ENCODE results near the gene DMAP1. TPM values are rescaled to one million over a fixed set of nuclear protein-coding genes. Genes with fewer than 3 reads are reported as not detected.
"Not testable (repeated sequence)": the region's sequence is repeated elsewhere in the genome, so short reads cannot be mapped to it uniquely, and the experiment has no call there.

The DMAP1 gene
- total RNA-seq, 3 donors from 2014 or later (not counting 1 experiment from before 2014, with no cell fraction given): 61.1 to 73.3 (median 67.3) TPM

DNA sequence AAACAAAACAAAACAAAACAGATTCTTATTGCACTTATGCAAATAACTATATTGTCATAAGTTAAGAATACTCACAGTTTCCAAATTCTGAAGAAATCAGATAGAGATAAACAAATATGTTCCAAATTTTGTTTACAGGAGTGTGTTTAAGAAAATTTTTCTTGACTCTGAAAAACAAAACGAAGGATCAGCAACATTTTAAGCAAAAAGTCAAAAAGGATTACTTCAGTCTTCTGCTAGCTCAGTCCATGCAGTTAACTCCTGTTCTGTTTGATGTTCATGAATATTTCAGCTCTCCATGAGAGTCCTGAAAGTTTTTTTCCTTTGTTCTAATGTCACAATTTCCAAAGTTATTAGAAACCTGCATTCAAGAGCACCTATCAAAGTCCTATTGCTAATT lies 38.6 kb upstream of the DMAP1 start:
- Histone ChIP-seq H3K9me3 (ENCODE audit: control insufficient read depth, insufficient read depth, low read length) (no peaks in the 10 kb centered on the region), H3K4me3 (ENCODE audit: low read length) (no peak overlapping the region), H3K27ac (ENCODE audit: low read length) (no peak overlapping the region), H3K36me3 (ENCODE audit: control insufficient read depth, insufficient read depth, low read length) (no peaks in the 10 kb centered on the region), H3K4me1 (ENCODE audit: control insufficient read depth, insufficient read depth, low read length) (no peaks in the 10 kb centered on the region), H3K27me3 (ENCODE audit: control insufficient read depth, insufficient read depth, low read length) (no peaks in the 10 kb centered on the region)
- DNase-seq (no peak), ATAC-seq (no peak)
- H3K36me3 Mint-ChIP-seq: no peaks in the 10 kb centered on the region
- TF ChIP-seq, protein P1, sequence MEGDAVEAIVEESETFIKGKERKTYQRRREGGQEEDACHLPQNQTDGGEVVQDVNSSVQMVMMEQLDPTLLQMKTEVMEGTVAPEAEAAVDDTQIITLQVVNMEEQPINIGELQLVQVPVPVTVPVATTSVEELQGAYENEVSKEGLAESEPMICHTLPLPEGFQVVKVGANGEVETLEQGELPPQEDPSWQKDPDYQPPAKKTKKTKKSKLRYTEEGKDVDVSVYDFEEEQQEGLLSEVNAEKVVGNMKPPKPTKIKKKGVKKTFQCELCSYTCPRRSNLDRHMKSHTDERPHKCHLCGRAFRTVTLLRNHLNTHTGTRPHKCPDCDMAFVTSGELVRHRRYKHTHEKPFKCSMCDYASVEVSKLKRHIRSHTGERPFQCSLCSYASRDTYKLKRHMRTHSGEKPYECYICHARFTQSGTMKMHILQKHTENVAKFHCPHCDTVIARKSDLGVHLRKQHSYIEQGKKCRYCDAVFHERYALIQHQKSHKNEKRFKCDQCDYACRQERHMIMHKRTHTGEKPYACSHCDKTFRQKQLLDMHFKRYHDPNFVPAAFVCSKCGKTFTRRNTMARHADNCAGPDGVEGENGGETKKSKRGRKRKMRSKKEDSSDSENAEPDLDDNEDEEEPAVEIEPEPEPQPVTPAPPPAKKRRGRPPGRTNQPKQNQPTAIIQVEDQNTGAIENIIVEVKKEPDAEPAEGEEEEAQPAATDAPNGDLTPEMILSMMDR (IDR thresholded peaks at IDR 0.05): no peak
- no peak overlapping the region for H3K27ac Mint-ChIP-seq
- intact Hi-C loops (cut with micrococcal nuclease): no loop called here
- H3K4me3 Mint-ChIP-seq: no peak overlapping the region
- H3K27me3 Mint-ChIP-seq (ENCODE audit: low read depth in 2 of 2): peaks cover 7 to 15% of the 10 kb centered on the region in 2 donors
- H3K9me3 Mint-ChIP-seq: no peaks in the 10 kb centered on the region
- H3K4me1 Mint-ChIP-seq: no peaks in the 10 kb centered on the region
- 92% methylated on average over 1 of the region's 1 CpG for WGBS (ENCODE audit: insufficient coverage)

DNA sequence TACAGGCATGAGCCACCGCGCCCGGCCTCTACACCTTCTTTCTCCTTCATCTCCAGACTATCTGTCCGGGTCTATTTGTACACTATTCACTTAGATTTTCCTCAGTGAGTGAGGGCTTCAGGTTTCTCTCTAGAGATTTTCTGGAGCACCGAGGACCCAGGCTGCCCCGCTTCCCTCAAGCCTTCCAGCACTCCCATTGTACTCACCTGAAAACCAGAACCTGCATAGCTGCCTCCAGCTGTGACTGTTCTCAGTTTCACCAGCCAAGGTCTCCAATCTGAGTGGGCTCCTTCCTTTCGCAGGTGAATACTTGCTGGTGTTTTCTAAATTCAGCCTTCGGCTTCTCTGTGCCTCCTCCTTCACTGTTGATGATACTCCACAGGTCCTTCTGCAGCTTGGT lies 12.9 kb upstream of the DMAP1 start:
- TF ChIP-seq, protein P1 (IDR thresholded peaks at IDR 0.05): no peak
- Histone ChIP-seq H3K27ac (ENCODE audit: low read length) (no peak overlapping the region), H3K4me1 (ENCODE audit: control insufficient read depth, insufficient read depth, low read length) (no peaks in the 10 kb centered on the region), H3K27me3 (ENCODE audit: control insufficient read depth, insufficient read depth, low read length) (no peaks in the 10 kb centered on the region), H3K36me3 (ENCODE audit: control insufficient read depth, insufficient read depth, low read length) (no peaks in the 10 kb centered on the region), H3K4me3 (ENCODE audit: low read length) (no peak overlapping the region), H3K9me3 (ENCODE audit: control insufficient read depth, insufficient read depth, low read length) (no peaks in the 10 kb centered on the region)
- H3K4me3 Mint-ChIP-seq: no peak overlapping the region
- ATAC-seq (no peak), DNase-seq (no peak)
- no peaks in the 10 kb centered on the region for H3K4me1 Mint-ChIP-seq
- H3K27ac Mint-ChIP-seq: no peak overlapping the region
- WGBS (ENCODE audit: insufficient coverage): 82% methylated on average over 8 of the region's 8 CpGs
- intact Hi-C loops (cut with micrococcal nuclease): no loop called here
- peaks cover 5 to 6% of the 10 kb centered on the region in 2 donors for H3K27me3 Mint-ChIP-seq (ENCODE audit: low read depth in 2 of 2)
- no peaks in the 10 kb centered on the region for H3K9me3 Mint-ChIP-seq
- H3K36me3 Mint-ChIP-seq: no peaks in the 10 kb centered on the region

DNA sequence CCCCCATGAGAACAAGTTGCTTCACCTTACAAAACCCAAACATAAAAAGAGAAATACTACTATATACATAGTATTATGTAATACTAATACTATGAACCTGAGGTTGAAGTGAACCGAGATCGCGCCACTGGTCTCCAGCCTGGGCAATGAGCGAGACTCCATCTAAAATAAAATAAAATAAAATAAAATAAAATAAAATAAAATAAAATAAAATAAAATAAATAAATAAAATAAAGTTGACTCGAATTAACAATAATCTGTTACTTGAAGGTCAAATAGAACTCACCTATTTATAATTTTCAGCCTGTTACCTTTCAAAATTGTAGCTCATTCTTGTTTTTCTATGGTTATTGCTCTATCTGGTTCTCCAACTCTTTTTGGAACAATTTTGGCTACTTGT lies 6.7 kb upstream of the DMAP1 start:
- H3K4me1 Mint-ChIP-seq; H3K27me3 Mint-ChIP-seq (ENCODE audit: low read depth in 2 of 2); DNase-seq; H3K4me1 ChIP-seq (ENCODE audit: control insufficient read depth, insufficient read depth, low read length); H3K27ac ChIP-seq (ENCODE audit: low read length); H3K27ac Mint-ChIP-seq; H3K27me3 ChIP-seq (ENCODE audit: control insufficient read depth, insufficient read depth, low read length); H3K9me3 ChIP-seq (ENCODE audit: control insufficient read depth, insufficient read depth, low read length); intact Hi-C loops (cut with micrococcal nuclease); H3K9me3 Mint-ChIP-seq; H3K4me3 ChIP-seq (ENCODE audit: low read length); H3K36me3 Mint-ChIP-seq; H3K36me3 ChIP-seq (ENCODE audit: control insufficient read depth, insufficient read depth, low read length); H3K4me3 Mint-ChIP-seq; ATAC-seq: not testable (repeated sequence)
- WGBS (ENCODE audit: insufficient coverage): no CpG with 5 or more reads among the region's 5 CpGs

DNA sequence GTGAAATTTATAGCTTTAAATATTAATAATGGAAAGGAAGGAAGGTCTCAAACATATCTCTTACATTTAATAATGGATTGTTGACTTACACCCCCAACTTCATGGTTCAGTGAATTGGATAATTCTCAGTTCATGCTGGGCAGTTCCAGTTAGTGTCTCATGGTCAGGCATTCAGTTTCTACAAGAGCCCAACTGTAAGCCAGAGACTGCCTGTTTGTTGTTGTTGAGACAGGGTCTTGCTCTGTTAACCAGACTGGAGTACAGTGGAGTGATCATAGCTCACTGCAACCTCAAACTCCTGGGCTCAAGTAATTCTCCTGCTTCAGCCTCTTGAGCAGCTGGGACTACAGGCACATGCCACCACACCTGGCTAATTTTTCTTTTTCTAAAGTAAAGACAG lies 5.0 kb upstream of the DMAP1 start:
- H3K27ac Mint-ChIP-seq: no peak overlapping the region
- no peaks in the 10 kb centered on the region for H3K9me3 Mint-ChIP-seq
- Histone ChIP-seq H3K27me3 (ENCODE audit: control insufficient read depth, insufficient read depth, low read length) (no peaks in the 10 kb centered on the region), H3K4me3 (ENCODE audit: low read length) (no peak overlapping the region), H3K9me3 (ENCODE audit: control insufficient read depth, insufficient read depth, low read length) (no peaks in the 10 kb centered on the region), H3K4me1 (ENCODE audit: control insufficient read depth, insufficient read depth, low read length) (peaks cover 8% of the 10 kb centered on the region), H3K27ac (ENCODE audit: low read length) (no peak overlapping the region), H3K36me3 (ENCODE audit: control insufficient read depth, insufficient read depth, low read length) (no peaks in the 10 kb centered on the region)
- TF ChIP-seq, protein P1 (IDR thresholded peaks at IDR 0.05): no peak
- no peaks in the 10 kb centered on the region for H3K36me3 Mint-ChIP-seq
- no peak overlapping the region for H3K4me3 Mint-ChIP-seq
- ATAC-seq (no peak), DNase-seq (no peak)
- intact Hi-C loops (cut with micrococcal nuclease): no loop called here
- H3K4me1 Mint-ChIP-seq: peaks cover 7 to 12% of the 10 kb centered on the region in 2 donors
- H3K27me3 Mint-ChIP-seq (ENCODE audit: low read depth in 2 of 2): peaks cover 0 to 2% of the 10 kb centered on the region in 2 donors
